H9 (cell line): ENCODE results near the gene MYL11. TPM values are rescaled to one million over a fixed set of nuclear protein-coding genes. Genes with fewer than 3 reads are reported as not detected.

Source experiments
- DNase-seq: peaks from one replicate; pipeline ENCODE4 v3.0.0-alpha.2; 2017
- H2AFZ ChIP-seq: one replicate; pipeline ENCODE4 v1.6.1; 2013; ENCODE audit warnings: mild to moderate bottlenecking, low read length, control low read depth, moderate library complexity
- H2AK5ac ChIP-seq: 2 replicates; pipeline ENCODE4 v1.6.1; 2013; ENCODE audit warnings: low read length, control low read depth, mixed read lengths; ENCODE audit not compliant: insufficient read length
- H2BK120ac ChIP-seq: one replicate; pipeline ENCODE4 v1.6.1; 2013; ENCODE audit warnings: low read depth, mild to moderate bottlenecking, low read length, control low read depth, inconsistent platforms; ENCODE audit not compliant: poor library complexity, severe bottlenecking
- H2BK12ac ChIP-seq: 2 replicates; pipeline ENCODE4 v1.6.1; 2013; ENCODE audit warnings: low read length, control low read depth, mixed read lengths, low read depth; ENCODE audit not compliant: insufficient read length
- H2BK15ac ChIP-seq: 2 replicates; pipeline ENCODE4 v1.6.1; 2013; ENCODE audit warnings: low read depth, low read length, control low read depth
- H2BK20ac ChIP-seq: one replicate; pipeline ENCODE4 v1.6.1; 2013; ENCODE audit warnings: low read depth, mild to moderate bottlenecking, low read length, control low read depth, inconsistent platforms; ENCODE audit not compliant: poor library complexity, severe bottlenecking
- H2BK5ac ChIP-seq: 2 replicates; pipeline ENCODE4 v1.6.1; 2013; ENCODE audit warnings: low read length, control low read depth, mixed read lengths; ENCODE audit not compliant: insufficient read length
- H3K14ac ChIP-seq: 2 replicates; pipeline ENCODE4 v1.6.1; 2013; ENCODE audit warnings: low read length, control low read depth; ENCODE audit not compliant: insufficient read depth
- H3K18ac ChIP-seq: 2 replicates; pipeline ENCODE4 v1.6.1; 2013; ENCODE audit warnings: low read depth, mild to moderate bottlenecking, mixed read lengths, low read length, control low read depth; ENCODE audit not compliant: insufficient read length
- H3K23ac ChIP-seq: 2 replicates; pipeline ENCODE4 v1.6.1; 2013; ENCODE audit warnings: low read length, control low read depth, mixed read lengths, low read depth; ENCODE audit not compliant: insufficient read length
- H3K23me2 ChIP-seq: 2 replicates; pipeline ENCODE4 v1.6.1; 2013; ENCODE audit warnings: low read depth, mild to moderate bottlenecking, mixed read lengths, low read length, control low read depth; ENCODE audit not compliant: insufficient read length, poor library complexity, severe bottlenecking
- H3K27ac ChIP-seq: 2 replicates; pipeline ENCODE4 v1.5.1; 2013; ENCODE audit warnings: low read length, control low read depth, mixed read lengths, low read depth; ENCODE audit not compliant: insufficient read length
- H3K27me3 ChIP-seq: 2 replicates; pipeline ENCODE4 v1.6.1; 2013; ENCODE audit warnings: low read length, control low read depth, inconsistent platforms; ENCODE audit not compliant: insufficient read depth
- H3K4ac ChIP-seq: 2 replicates; pipeline ENCODE4 v1.6.1; 2013; ENCODE audit warnings: low read depth, mild to moderate bottlenecking, control low read depth, inconsistent platforms, low read length, moderate library complexity
- H3K4me1 ChIP-seq: 2 replicates; pipeline ENCODE4 v1.6.1; 2013; ENCODE audit warnings: low read length, control low read depth, inconsistent platforms; ENCODE audit not compliant: insufficient read depth
- H3K4me2 ChIP-seq: 2 replicates; pipeline ENCODE4 v1.6.1; 2013; ENCODE audit warnings: low read length, control low read depth, mixed read lengths; ENCODE audit not compliant: insufficient read length, insufficient read depth
- H3K56ac ChIP-seq: 2 replicates; pipeline ENCODE4 v1.6.1; 2013; ENCODE audit warnings: low read depth, mild to moderate bottlenecking, mixed read lengths, low read length, control low read depth; ENCODE audit not compliant: insufficient read length
- H3K79me1 ChIP-seq: 2 replicates; pipeline ENCODE4 v1.6.1; 2013; ENCODE audit warnings: low read depth, mild to moderate bottlenecking, moderate library complexity, low read length, control low read depth, inconsistent platforms; ENCODE audit not compliant: insufficient read depth, poor library complexity, severe bottlenecking
- H3K79me2 ChIP-seq: 2 replicates; pipeline ENCODE4 v1.6.1; 2013; ENCODE audit warnings: low read length, control low read depth, inconsistent platforms; ENCODE audit not compliant: insufficient read depth
- H3K9ac ChIP-seq: 2 replicates; pipeline ENCODE4 v1.6.1; 2013; ENCODE audit warnings: low read length, control low read depth, mixed read lengths; ENCODE audit not compliant: insufficient read length; ENCODE audit errors: extremely low read depth
- H3K9me3 ChIP-seq: one replicate; pipeline ENCODE4 v1.6.1; 2013; ENCODE audit warnings: low read depth, low read length, inconsistent platforms; ENCODE audit not compliant: control insufficient read depth
- H3T11ph ChIP-seq: one replicate; pipeline ENCODE4 v1.6.1; 2013; ENCODE audit warnings: mild to moderate bottlenecking, low read length, control low read depth, inconsistent platforms
- H4K20me1 ChIP-seq: one replicate; pipeline ENCODE4 v1.6.1; 2013; ENCODE audit not compliant: control insufficient read depth, insufficient read length, insufficient read depth
- H4K5ac ChIP-seq: 2 replicates; pipeline ENCODE4 v1.6.1; 2013; ENCODE audit warnings: low read depth, mild to moderate bottlenecking, mixed read lengths, low read length, control low read depth; ENCODE audit not compliant: insufficient read length
- H4K8ac ChIP-seq: replicated peaks from 2 replicates; pipeline ENCODE4 v1.6.1; 2013; ENCODE audit warnings: low read length, control low read depth, mixed read lengths, low read depth; ENCODE audit not compliant: insufficient read length
- H4K91ac ChIP-seq: 2 replicates; pipeline ENCODE4 v1.6.1; 2013; ENCODE audit warnings: low read depth, mild to moderate bottlenecking, moderate library complexity, mixed read lengths, low read length, control low read depth; ENCODE audit not compliant: insufficient read length
- H3K27ac Mint-ChIP-seq, 3 experiments: 2 replicates in 2 of 3; 3 replicates in 1 of 3; pipeline ENCODE4 v1.8.0; 2020 to 2021; ENCODE audit warnings: mixed read lengths in 3 of 3, mild to moderate bottlenecking in 1 of 3, moderate library complexity in 1 of 3
- H3K27me3 Mint-ChIP-seq: 2 replicates; pipeline ENCODE4 v1.8.0; 2021; ENCODE audit warnings: low read depth, mild to moderate bottlenecking, moderate library complexity, mixed read lengths
- H3K36me3 Mint-ChIP-seq, 3 experiments: 2 replicates in 2 of 3; 3 replicates in 1 of 3; pipeline ENCODE4 v1.8.0; 2020 to 2021; ENCODE audit warnings: low read depth in 3 of 3, mixed read lengths in 3 of 3; ENCODE audit not compliant: insufficient read depth in 1 of 3
- H3K4me1 Mint-ChIP-seq, 2 experiments: 2 replicates each; pipeline ENCODE4 v1.8.0; 2020; ENCODE audit warnings: mixed read lengths in 2 of 2
- H3K4me3 Mint-ChIP-seq, 2 experiments: 2 replicates in 1 of 2; 3 replicates in 1 of 2; pipeline ENCODE4 v1.8.0; 2020 to 2021; ENCODE audit warnings: mild to moderate bottlenecking in 2 of 2, mixed read lengths in 2 of 2, moderate library complexity in 1 of 2
- H3K9me3 Mint-ChIP-seq, 2 experiments: 2 replicates in 1 of 2; 3 replicates in 1 of 2; pipeline ENCODE4 v1.8.0; 2020; ENCODE audit warnings: mild to moderate bottlenecking in 2 of 2, mixed read lengths in 2 of 2, moderate library complexity in 1 of 2
- WGBS: extraction: QIAGEN DNeasy Blood & Tissue Kit; methylation state at CpG from one replicate; pipeline ENCODE4 v1.1.7; 2013; ENCODE audit warnings: missing lambda C conversion rate, low lambda C conversion rate, mixed read lengths; ENCODE audit not compliant: insufficient read length; ENCODE audit errors: extremely low coverage; 5-methylcytosine and 5-hydroxymethylcytosine counted together
- total RNA-seq: library from RNA; stranded (reverse); gene quantifications from 2 replicates; pipeline ENCODE4 v1.2.1, GENCODE V29; 2021
- TF ChIP-seq, protein P1 (sequence below): fragments of 200-600 bp; sonication (generic); conservative IDR thresholded peaks from 3 replicates; pipeline ENCODE4 v1.8.0; 2021; ENCODE audit warnings: antibody characterized with exemption, mild to moderate bottlenecking

The MYL11 gene
- total RNA-seq, 1 experiment from 2014 or later: 0.70 TPM

- Histone ChIP-seq H4K20me1 (no peaks in the 10 kb centered on the region), H2BK20ac (no peak overlapping the region), H2BK120ac (no peak overlapping the region), H4K8ac (no peak overlapping the region), H3K9me3 (no peaks in the 10 kb centered on the region), H3K23ac (no peak overlapping the region), H3K18ac (no peak overlapping the region), H2BK15ac (no peak overlapping the region), H2BK12ac (no peak overlapping the region), H3K4ac (no peak overlapping the region), H3K27ac (no peak overlapping the region), H3K4me1 (peaks cover 6% of the 10 kb centered on the region), H3K9ac (no peak overlapping the region), H2AK5ac (no peak overlapping the region), H3K23me2 (peaks cover 10% of the 10 kb centered on the region), H2BK5ac (no peak overlapping the region), H4K5ac (no peak overlapping the region), H3K14ac (no peak overlapping the region), H3K56ac (no peak overlapping the region), H4K91ac (no peak overlapping the region), H3K79me1 (peaks cover 3% of the 10 kb centered on the region), H2AFZ (no peak overlapping the region), H3K4me2 (peak overlapping the region; percentile 80), H3T11ph (no peak overlapping the region), H3K27me3 (no peaks in the 10 kb centered on the region), H3K79me2 (no peaks in the 10 kb centered on the region; the same call in none of the 2 replicates)
- peak overlapping the region; percentile 75 to 84; a peak in 4 of 5 replicates for H3K4me3 Mint-ChIP-seq
- DNase-seq: no peak
- peaks cover 32 to 34% of the 10 kb centered on the region in 2 experiments for H3K4me1 Mint-ChIP-seq
- TF ChIP-seq, protein P1, sequence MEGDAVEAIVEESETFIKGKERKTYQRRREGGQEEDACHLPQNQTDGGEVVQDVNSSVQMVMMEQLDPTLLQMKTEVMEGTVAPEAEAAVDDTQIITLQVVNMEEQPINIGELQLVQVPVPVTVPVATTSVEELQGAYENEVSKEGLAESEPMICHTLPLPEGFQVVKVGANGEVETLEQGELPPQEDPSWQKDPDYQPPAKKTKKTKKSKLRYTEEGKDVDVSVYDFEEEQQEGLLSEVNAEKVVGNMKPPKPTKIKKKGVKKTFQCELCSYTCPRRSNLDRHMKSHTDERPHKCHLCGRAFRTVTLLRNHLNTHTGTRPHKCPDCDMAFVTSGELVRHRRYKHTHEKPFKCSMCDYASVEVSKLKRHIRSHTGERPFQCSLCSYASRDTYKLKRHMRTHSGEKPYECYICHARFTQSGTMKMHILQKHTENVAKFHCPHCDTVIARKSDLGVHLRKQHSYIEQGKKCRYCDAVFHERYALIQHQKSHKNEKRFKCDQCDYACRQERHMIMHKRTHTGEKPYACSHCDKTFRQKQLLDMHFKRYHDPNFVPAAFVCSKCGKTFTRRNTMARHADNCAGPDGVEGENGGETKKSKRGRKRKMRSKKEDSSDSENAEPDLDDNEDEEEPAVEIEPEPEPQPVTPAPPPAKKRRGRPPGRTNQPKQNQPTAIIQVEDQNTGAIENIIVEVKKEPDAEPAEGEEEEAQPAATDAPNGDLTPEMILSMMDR: no peak
- WGBS: no CpG with 5 or more reads among the region's 10 CpGs
- H3K36me3 Mint-ChIP-seq: peaks cover 10 to 25% (median 21%) of the 10 kb centered on the region in 3 experiments; a peak in 6 of 7 replicates
- H3K27ac Mint-ChIP-seq: peak overlapping the region in 2 of 3 experiments; percentile 35 to 60; a peak in 1 of 7 replicates
- H3K9me3 Mint-ChIP-seq: peaks cover 0 to 3% of the 10 kb centered on the region in 2 experiments; a peak in 3 of 5 replicates
- H3K27me3 Mint-ChIP-seq: peaks cover under 1% of the 10 kb centered on the region; the same call in 1 of the 2 replicates
Observed at GRCh38 chr16:30367349-30368009, 7.1 kb upstream of the MYL11 start.
